SK-N-SH treated with all-trans-retinoic acid at 6 μM for 48 hours (cell line): ENCODE measurements around the gene MCFD2.

ENCODE experiments used
- ATAC-seq: fragments of 200-7000 bp; cut with Tn5 transposase; 3 replicates; pipeline ENCODE4 v1.9.1; 2020; ENCODE audit warnings: mild to moderate bottlenecking, moderate library complexity
- ARNTL ChIP-seq: fragments of 450-650 bp; formaldehyde crosslinking; IDR thresholded peaks from 2 replicates; pipeline ENCODE4 v1.5.0; 2020; ENCODE audit warnings: low read depth, mild to moderate bottlenecking, moderate library complexity, borderline replicate concordance
- BACH2 ChIP-seq: fragments of 250-450 bp; sonication (Bioruptor Pico); IDR thresholded peaks from 2 replicates; pipeline ENCODE4 v1.9.0; 2021; ENCODE audit warnings: mild to moderate bottlenecking, borderline replicate concordance
- CSDC2 ChIP-seq: fragments of 250-450 bp; sonication (Bioruptor Pico); IDR thresholded peaks from 2 replicates; pipeline ENCODE4 v1.5.0; 2020; ENCODE audit warnings: mild to moderate bottlenecking, moderate library complexity
- ESRRG ChIP-seq: fragments of 250-450 bp; sonication (Bioruptor Pico); IDR thresholded peaks from 2 replicates; pipeline ENCODE4 v1.6.1; 2021; ENCODE audit warnings: mild to moderate bottlenecking
- GLIS3 ChIP-seq: fragments of 250-450 bp; sonication (Bioruptor Pico); IDR thresholded peaks from 2 replicates; pipeline ENCODE4 v1.5.0; 2020; ENCODE audit warnings: mild to moderate bottlenecking, moderate library complexity
- ISL1 ChIP-seq: fragments of 250-450 bp; sonication (Bioruptor Pico); IDR thresholded peaks from 2 replicates; pipeline ENCODE4 v2.1.2; 2022; ENCODE audit warnings: mild to moderate bottlenecking, moderate library complexity
- OSR1 ChIP-seq: fragments of 250-450 bp; sonication (Bioruptor Pico); IDR thresholded peaks from 2 replicates; pipeline ENCODE4 v1.8.0; 2022; ENCODE audit warnings: moderate library complexity, mild to moderate bottlenecking, inconsistent platforms
- PPARA ChIP-seq: fragments of 250-450 bp; sonication (Bioruptor Pico); IDR thresholded peaks from 2 replicates; pipeline ENCODE4 v1.5.0; 2020; ENCODE audit warnings: mild to moderate bottlenecking, borderline replicate concordance
- RARB ChIP-seq: fragments of 250-450 bp; sonication (Bioruptor Pico); IDR thresholded peaks from 2 replicates; pipeline ENCODE4 v1.8.0; 2021; ENCODE audit warnings: mild to moderate bottlenecking, moderate library complexity
- TCF4 ChIP-seq: fragments of 250-450 bp; sonication (Bioruptor Pico); IDR thresholded peaks from 2 replicates; pipeline ENCODE4 v1.8.0; 2021; ENCODE audit warnings: mild to moderate bottlenecking, moderate library complexity, borderline replicate concordance
- TOX ChIP-seq: fragments of 250-450 bp; sonication (Bioruptor Pico); IDR thresholded peaks from 2 replicates; pipeline ENCODE4 v1.8.0; 2021; ENCODE audit warnings: mild to moderate bottlenecking, moderate library complexity, borderline replicate concordance
- ZC3H10 ChIP-seq: fragments of 250-450 bp; sonication (Bioruptor Pico); IDR thresholded peaks from 2 replicates; pipeline ENCODE4 v1.5.1; 2021; ENCODE audit warnings: mild to moderate bottlenecking, moderate library complexity
- ZFP3 ChIP-seq: fragments of 250-450 bp; sonication (Bioruptor Pico); IDR thresholded peaks from 2 replicates; pipeline ENCODE4 v1.5.0; 2020; ENCODE audit warnings: mild to moderate bottlenecking, moderate library complexity
- ZFP30 ChIP-seq: fragments of 450-650 bp; formaldehyde crosslinking; IDR thresholded peaks from 2 replicates; pipeline ENCODE4 v1.5.0; 2022; ENCODE audit warnings: mild to moderate bottlenecking, moderate library complexity
- ZNF70 ChIP-seq: fragments of 450-650 bp; formaldehyde crosslinking; IDR thresholded peaks from 2 replicates; pipeline ENCODE4 v1.5.0; 2020; ENCODE audit warnings: mild to moderate bottlenecking, moderate library complexity
- ZNF8 ChIP-seq: fragments of 450-650 bp; formaldehyde crosslinking; IDR thresholded peaks from 2 replicates; pipeline ENCODE4 v1.5.0; 2020; ENCODE audit warnings: mild to moderate bottlenecking, moderate library complexity
- TF ChIP-seq, protein P1 (sequence below): fragments of 250-450 bp; sonication (Bioruptor Pico); IDR thresholded peaks from 2 replicates; pipeline ENCODE4 v1.5.0; 2020; ENCODE audit warnings: mild to moderate bottlenecking, moderate library complexity
- TF ChIP-seq, protein P2 (sequence below): fragments of 250-450 bp; sonication (Bioruptor Pico); IDR thresholded peaks from 2 replicates; pipeline ENCODE4 v1.8.0; 2021; ENCODE audit warnings: low read depth, mild to moderate bottlenecking, moderate library complexity, borderline replicate concordance
- TF ChIP-seq, protein P3 (sequence below): fragments of 250-450 bp; sonication (Bioruptor Pico); IDR thresholded peaks from 2 replicates; pipeline ENCODE4 v1.5.1; 2021; ENCODE audit warnings: mild to moderate bottlenecking, moderate library complexity
- TF ChIP-seq, protein P4 (sequence below): fragments of 250-450 bp; sonication (Bioruptor Pico); IDR thresholded peaks from 2 replicates; pipeline ENCODE4 v1.8.0; 2020; ENCODE audit warnings: mild to moderate bottlenecking, moderate library complexity, borderline replicate concordance

MCFD2 gene

DNA sequence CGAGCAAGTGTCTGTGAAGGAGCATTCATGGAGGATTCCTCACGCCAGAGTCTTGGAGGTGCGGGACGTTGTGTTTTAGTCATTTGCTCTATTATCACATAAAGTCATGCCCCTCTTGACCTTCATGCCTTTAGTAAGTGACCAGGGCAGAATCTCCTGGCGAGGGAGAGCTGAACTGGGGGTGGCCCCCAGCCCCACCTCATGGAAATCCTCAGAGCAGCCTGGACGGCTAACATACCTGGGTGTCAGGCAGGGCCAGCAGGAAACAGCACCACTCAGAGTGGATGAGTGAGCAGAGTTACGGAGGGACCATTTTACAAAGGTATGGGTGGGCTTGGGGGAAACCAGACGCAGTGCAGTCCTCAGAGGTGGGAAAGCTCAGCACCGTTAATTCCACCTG lies 56.1 kb downstream of the MCFD2 start:
- no peak for TF ChIP-seq TCF4
- no peak for TF ChIP-seq CSDC2
- no peak for TF ChIP-seq ZC3H10 (CRISPR knock-in tag)
- TF ChIP-seq ZNF8 (CRISPR knock-in tag), result no peak
- no peak for TF ChIP-seq RARB (CRISPR knock-in tag)
- TF ChIP-seq, protein P1, sequence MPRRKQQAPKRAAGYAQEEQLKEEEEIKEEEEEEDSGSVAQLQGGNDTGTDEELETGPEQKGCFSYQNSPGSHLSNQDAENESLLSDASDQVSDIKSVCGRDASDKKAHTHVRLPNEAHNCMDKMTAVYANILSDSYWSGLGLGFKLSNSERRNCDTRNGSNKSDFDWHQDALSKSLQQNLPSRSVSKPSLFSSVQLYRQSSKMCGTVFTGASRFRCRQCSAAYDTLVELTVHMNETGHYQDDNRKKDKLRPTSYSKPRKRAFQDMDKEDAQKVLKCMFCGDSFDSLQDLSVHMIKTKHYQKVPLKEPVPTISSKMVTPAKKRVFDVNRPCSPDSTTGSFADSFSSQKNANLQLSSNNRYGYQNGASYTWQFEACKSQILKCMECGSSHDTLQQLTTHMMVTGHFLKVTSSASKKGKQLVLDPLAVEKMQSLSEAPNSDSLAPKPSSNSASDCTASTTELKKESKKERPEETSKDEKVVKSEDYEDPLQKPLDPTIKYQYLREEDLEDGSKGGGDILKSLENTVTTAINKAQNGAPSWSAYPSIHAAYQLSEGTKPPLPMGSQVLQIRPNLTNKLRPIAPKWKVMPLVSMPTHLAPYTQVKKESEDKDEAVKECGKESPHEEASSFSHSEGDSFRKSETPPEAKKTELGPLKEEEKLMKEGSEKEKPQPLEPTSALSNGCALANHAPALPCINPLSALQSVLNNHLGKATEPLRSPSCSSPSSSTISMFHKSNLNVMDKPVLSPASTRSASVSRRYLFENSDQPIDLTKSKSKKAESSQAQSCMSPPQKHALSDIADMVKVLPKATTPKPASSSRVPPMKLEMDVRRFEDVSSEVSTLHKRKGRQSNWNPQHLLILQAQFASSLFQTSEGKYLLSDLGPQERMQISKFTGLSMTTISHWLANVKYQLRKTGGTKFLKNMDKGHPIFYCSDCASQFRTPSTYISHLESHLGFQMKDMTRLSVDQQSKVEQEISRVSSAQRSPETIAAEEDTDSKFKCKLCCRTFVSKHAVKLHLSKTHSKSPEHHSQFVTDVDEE, result no peak
- no peak for TF ChIP-seq ZFP3 (CRISPR knock-in tag)
- no peak for TF ChIP-seq BACH2 (CRISPR knock-in tag)
- TF ChIP-seq, protein P2, sequence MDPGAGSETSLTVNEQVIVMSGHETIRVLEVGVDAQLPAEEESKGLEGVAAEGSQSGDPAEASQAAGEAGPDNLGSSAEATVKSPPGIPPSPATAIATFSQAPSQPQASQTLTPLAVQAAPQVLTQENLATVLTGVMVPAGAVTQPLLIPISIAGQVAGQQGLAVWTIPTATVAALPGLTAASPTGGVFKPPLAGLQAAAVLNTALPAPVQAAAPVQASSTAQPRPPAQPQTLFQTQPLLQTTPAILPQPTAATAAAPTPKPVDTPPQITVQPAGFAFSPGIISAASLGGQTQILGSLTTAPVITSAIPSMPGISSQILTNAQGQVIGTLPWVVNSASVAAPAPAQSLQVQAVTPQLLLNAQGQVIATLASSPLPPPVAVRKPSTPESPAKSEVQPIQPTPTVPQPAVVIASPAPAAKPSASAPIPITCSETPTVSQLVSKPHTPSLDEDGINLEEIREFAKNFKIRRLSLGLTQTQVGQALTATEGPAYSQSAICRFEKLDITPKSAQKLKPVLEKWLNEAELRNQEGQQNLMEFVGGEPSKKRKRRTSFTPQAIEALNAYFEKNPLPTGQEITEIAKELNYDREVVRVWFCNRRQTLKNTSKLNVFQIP (CRISPR knock-in tag), result no peak
- no peak for TF ChIP-seq ZFP30
- TF ChIP-seq, protein P3, sequence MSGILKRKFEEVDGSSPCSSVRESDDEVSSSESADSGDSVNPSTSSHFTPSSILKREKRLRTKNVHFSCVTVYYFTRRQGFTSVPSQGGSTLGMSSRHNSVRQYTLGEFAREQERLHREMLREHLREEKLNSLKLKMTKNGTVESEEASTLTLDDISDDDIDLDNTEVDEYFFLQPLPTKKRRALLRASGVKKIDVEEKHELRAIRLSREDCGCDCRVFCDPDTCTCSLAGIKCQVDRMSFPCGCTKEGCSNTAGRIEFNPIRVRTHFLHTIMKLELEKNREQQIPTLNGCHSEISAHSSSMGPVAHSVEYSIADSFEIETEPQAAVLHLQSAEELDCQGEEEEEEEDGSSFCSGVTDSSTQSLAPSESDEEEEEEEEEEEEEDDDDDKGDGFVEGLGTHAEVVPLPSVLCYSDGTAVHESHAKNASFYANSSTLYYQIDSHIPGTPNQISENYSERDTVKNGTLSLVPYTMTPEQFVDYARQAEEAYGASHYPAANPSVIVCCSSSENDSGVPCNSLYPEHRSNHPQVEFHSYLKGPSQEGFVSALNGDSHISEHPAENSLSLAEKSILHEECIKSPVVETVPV (CRISPR knock-in tag), result no peak
- no peak for TF ChIP-seq ARNTL (CRISPR knock-in tag)
- ATAC-seq, result no peak

DNA sequence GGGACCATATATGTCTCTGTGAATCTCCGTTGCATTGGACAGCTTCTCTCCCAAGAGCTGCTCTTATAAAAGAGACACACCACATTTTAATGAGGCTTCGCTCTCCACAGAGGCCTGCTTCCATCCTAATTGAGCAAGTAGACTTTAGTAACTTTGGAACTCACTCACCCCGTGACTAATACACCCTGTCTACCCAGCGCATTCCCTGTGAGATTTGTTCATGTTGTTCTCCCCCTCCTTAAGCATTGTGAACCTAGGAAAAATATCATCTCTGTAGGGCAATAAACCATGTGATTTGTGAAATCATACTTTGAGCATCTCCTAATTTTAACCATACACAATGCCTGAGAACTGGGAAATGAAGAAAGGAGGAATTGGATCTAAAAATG lies 56.9 kb downstream of the MCFD2 start:
- TF ChIP-seq OSR1 (CRISPR knock-in tag) (no peak), ZFP30 (no peak), ZFP3 (CRISPR knock-in tag) (no peak), TOX (CRISPR knock-in tag) (no peak), GLIS3 (no peak), ESRRG (CRISPR knock-in tag) (no peak), RARB (CRISPR knock-in tag) (no peak), ZC3H10 (CRISPR knock-in tag) (no peak), TCF4 (no peak)
- TF ChIP-seq, protein P3 (CRISPR knock-in tag), result no peak
- TF ChIP-seq, protein P2 (CRISPR knock-in tag), result no peak
- TF ChIP-seq, protein P4, sequence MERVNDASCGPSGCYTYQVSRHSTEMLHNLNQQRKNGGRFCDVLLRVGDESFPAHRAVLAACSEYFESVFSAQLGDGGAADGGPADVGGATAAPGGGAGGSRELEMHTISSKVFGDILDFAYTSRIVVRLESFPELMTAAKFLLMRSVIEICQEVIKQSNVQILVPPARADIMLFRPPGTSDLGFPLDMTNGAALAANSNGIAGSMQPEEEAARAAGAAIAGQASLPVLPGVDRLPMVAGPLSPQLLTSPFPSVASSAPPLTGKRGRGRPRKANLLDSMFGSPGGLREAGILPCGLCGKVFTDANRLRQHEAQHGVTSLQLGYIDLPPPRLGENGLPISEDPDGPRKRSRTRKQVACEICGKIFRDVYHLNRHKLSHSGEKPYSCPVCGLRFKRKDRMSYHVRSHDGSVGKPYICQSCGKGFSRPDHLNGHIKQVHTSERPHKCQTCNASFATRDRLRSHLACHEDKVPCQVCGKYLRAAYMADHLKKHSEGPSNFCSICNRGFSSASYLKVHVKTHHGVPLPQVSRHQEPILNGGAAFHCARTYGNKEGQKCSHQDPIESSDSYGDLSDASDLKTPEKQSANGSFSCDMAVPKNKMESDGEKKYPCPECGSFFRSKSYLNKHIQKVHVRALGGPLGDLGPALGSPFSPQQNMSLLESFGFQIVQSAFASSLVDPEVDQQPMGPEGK (CRISPR knock-in tag), result no peak

DNA sequence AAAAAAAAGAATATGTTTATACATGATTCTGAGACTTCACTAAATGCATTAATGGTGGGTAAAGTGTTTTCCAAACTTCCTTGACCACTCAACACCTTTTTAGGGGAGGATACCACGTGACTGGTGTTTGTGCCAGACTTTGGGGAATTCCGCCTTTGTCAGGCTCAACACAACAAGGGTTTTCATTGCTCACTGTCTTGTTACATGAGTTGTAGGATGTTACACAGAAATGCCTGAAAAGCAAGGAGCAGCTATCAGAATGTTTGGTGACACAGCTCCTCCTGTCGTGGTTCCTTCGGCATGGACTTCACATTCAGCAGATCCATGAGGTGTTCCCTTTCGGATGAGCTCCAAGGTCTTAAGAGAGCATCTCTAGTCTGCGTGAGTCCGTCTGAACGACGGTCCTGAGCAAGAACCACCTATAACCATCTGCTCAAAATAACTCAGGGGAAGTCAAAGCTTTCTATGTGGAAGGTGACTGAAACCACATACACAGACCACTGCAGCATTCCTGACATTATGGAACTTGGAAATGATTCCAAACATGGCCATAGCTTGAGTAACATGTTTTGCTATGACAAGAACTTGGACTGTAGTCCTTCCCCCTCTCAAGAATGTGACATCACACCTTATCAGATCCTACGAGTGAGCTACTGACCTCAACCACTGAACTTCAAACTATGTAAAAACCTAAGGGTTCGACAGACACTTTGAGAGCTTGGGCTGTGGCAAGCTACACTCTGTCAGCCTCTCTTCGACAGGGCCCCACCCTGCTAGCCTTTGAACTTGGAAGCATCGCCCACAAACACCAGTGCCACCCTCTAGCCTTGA lies 57.5 kb downstream of the MCFD2 start:
- TF ChIP-seq ISL1 (no peak), ARNTL (CRISPR knock-in tag) (no peak), ZFP3 (CRISPR knock-in tag) (0 out of 2 replicates have a peak, but pooled peaks have one; percentile 24), PPARA (CRISPR knock-in tag) (no peak), OSR1 (CRISPR knock-in tag) (no peak), CSDC2 (0 out of 2 replicates have a peak, but pooled peaks have one; percentile 58), ZNF70 (CRISPR knock-in tag) (no peak)
- TF ChIP-seq, protein P3 (CRISPR knock-in tag), result no peak
- peak; percentile 9; the same call in 2 of the 3 replicates for ATAC-seq

More for the DNA sequence above, 56.9 kb downstream of the MCFD2 start:
- peak; percentile 2; the same call in 2 of the 3 replicates for ATAC-seq
